SJSA1 (cell line): ENCODE results near the gene GNPTG. TPM values are rescaled to one million over a fixed set of nuclear protein-coding genes. Genes with fewer than 3 reads are reported as not detected.

Experiments
- DNase-seq, 2 experiments: peaks; one replicate each; pipeline ENCODE4 v3.0.0-alpha.2; 2015 to 2020; ENCODE audit warnings: low spot score in 2 of 2, low read depth in 1 of 2
- H3K27ac ChIP-seq: fragments of 250-450 bp; sonication (Bioruptor Pico); 2 replicates; pipeline ENCODE4 v1.5.1; 2020; ENCODE audit warnings: mild to moderate bottlenecking, moderate library complexity
- H3K27me3 ChIP-seq: fragments of 250-450 bp; sonication (Bioruptor Pico); replicated peaks from 2 replicates; pipeline ENCODE4 v1.5.1; 2020; ENCODE audit warnings: mild to moderate bottlenecking, moderate library complexity
- H3K36me3 ChIP-seq: fragments of 250-450 bp; sonication (Bioruptor Pico); 2 replicates; pipeline ENCODE4 v1.5.1; 2020; ENCODE audit warnings: mild to moderate bottlenecking
- H3K4me1 ChIP-seq: fragments of 250-450 bp; sonication (Bioruptor Pico); replicated peaks from 2 replicates; pipeline ENCODE4 v1.6.1; 2021; ENCODE audit warnings: mild to moderate bottlenecking
- H3K4me3 ChIP-seq: fragments of 250-450 bp; sonication (Bioruptor Pico); 2 replicates; pipeline ENCODE4 v1.5.1; 2020; ENCODE audit warnings: mild to moderate bottlenecking
- H3K9me3 ChIP-seq: fragments of 250-450 bp; sonication (Bioruptor Pico); replicated peaks from 2 replicates; pipeline ENCODE4 v1.5.1; 2020; ENCODE audit warnings: mild to moderate bottlenecking
- total RNA-seq: library from RNA; depleted of rRNA; stranded (reverse); fragments of >200 nt; shearing (Covaris generic); gene quantifications from 2 replicates; pipeline ENCODE4 v1.2.3, GENCODE V29; 2014

The GNPTG gene
- total RNA-seq, 1 experiment from 2014 or later = 45.9 TPM

- H3K27ac ChIP-seq = no peak overlapping the region
- 0 out of 2 replicates have a peak, but pooled peaks cover 3% of the 10 kb centered on the region for H3K9me3 ChIP-seq
- H3K27me3 ChIP-seq = no peaks in the 10 kb centered on the region
- no peak for DNase-seq
- no peak overlapping the region for H3K4me3 ChIP-seq
- peaks cover 6% of the 10 kb centered on the region for H3K36me3 ChIP-seq
- peaks cover 9% of the 10 kb centered on the region for H3K4me1 ChIP-seq
These were observed 31.8 kb downstream of the GNPTG start for GRCh38 chr16:1383556-1383955.

- H3K4me3 ChIP-seq = no peak overlapping the region
- H3K27me3 ChIP-seq = no peaks in the 10 kb centered on the region
- no peak overlapping the region for H3K27ac ChIP-seq
- no peaks in the 10 kb centered on the region for H3K9me3 ChIP-seq
- H3K4me1 ChIP-seq = no peaks in the 10 kb centered on the region
- H3K36me3 ChIP-seq = no peaks in the 10 kb centered on the region
- no peak for DNase-seq
These were observed 33.5 kb downstream of the GNPTG start for GRCh38 chr16:1385232-1385631.

GRCh38 chr16:1387331-1387730 lies 35.6 kb downstream of the GNPTG start:
- Histone ChIP-seq H3K27ac (no peak overlapping the region), H3K27me3 (no peaks in the 10 kb centered on the region), H3K36me3 (no peaks in the 10 kb centered on the region), H3K4me3 (no peak overlapping the region), H3K4me1 (no peaks in the 10 kb centered on the region), H3K9me3 (no peaks in the 10 kb centered on the region)
- no peak for DNase-seq

- H3K27ac ChIP-seq = no peak overlapping the region
- H3K27me3 ChIP-seq = no peaks in the 10 kb centered on the region
- H3K4me3 ChIP-seq = no peak overlapping the region
- H3K4me1 ChIP-seq = no peaks in the 10 kb centered on the region
- H3K9me3 ChIP-seq = no peaks in the 10 kb centered on the region
- DNase-seq = no peak
- no peaks in the 10 kb centered on the region for H3K36me3 ChIP-seq
These were observed 38.0 kb downstream of the GNPTG start for GRCh38 chr16:1389762-1390161.

GRCh38 chr16:1390239-1390779 lies 38.6 kb downstream of the GNPTG start:
- Histone ChIP-seq H3K27me3 (no peaks in the 10 kb centered on the region), H3K4me3 (no peak overlapping the region), H3K27ac (no peak overlapping the region), H3K9me3 (no peaks in the 10 kb centered on the region), H3K36me3 (no peaks in the 10 kb centered on the region), H3K4me1 (no peaks in the 10 kb centered on the region)
- DNase-seq = no peak

GRCh38 chr16:1392826-1393225 lies 41.1 kb downstream of the GNPTG start:
- Histone ChIP-seq H3K4me3 (no peak overlapping the region), H3K36me3 (no peaks in the 10 kb centered on the region), H3K27me3 (no peaks in the 10 kb centered on the region), H3K27ac (no peak overlapping the region), H3K9me3 (no peaks in the 10 kb centered on the region), H3K4me1 (no peaks in the 10 kb centered on the region)
- no peak for DNase-seq

GRCh38 chr16:1393613-1394176 lies 42.0 kb downstream of the GNPTG start:
- no peak overlapping the region for H3K27ac ChIP-seq
- H3K9me3 ChIP-seq = no peaks in the 10 kb centered on the region
- no peaks in the 10 kb centered on the region for H3K36me3 ChIP-seq
- no peaks in the 10 kb centered on the region for H3K27me3 ChIP-seq
- H3K4me3 ChIP-seq = no peak overlapping the region
- DNase-seq = no peak
- H3K4me1 ChIP-seq = no peaks in the 10 kb centered on the region

- Histone ChIP-seq H3K4me1 (no peaks in the 10 kb centered on the region), H3K27ac (no peak overlapping the region), H3K9me3 (no peaks in the 10 kb centered on the region), H3K4me3 (no peak overlapping the region), H3K36me3 (no peaks in the 10 kb centered on the region), H3K27me3 (no peaks in the 10 kb centered on the region)
- no peak for DNase-seq
These were observed 42.7 kb downstream of the GNPTG start for GRCh38 chr16:1394367-1394951.

GRCh38 chr16:1395444-1396031 lies 43.8 kb downstream of the GNPTG start:
- no peak overlapping the region for H3K4me3 ChIP-seq
- H3K36me3 ChIP-seq = no peaks in the 10 kb centered on the region
- no peak for DNase-seq
- H3K9me3 ChIP-seq = no peaks in the 10 kb centered on the region
- H3K27me3 ChIP-seq = no peaks in the 10 kb centered on the region
- no peak overlapping the region for H3K27ac ChIP-seq
- H3K4me1 ChIP-seq = no peaks in the 10 kb centered on the region

GRCh38 chr16:1397779-1398178 lies 46.0 kb downstream of the GNPTG start:
- H3K9me3 ChIP-seq = no peaks in the 10 kb centered on the region
- no peak for DNase-seq
- no peaks in the 10 kb centered on the region for H3K36me3 ChIP-seq
- no peak overlapping the region for H3K4me3 ChIP-seq
- H3K4me1 ChIP-seq = no peaks in the 10 kb centered on the region
- H3K27ac ChIP-seq = no peak overlapping the region
- H3K27me3 ChIP-seq = no peaks in the 10 kb centered on the region

GRCh38 chr16:1398351-1398750 lies 46.6 kb downstream of the GNPTG start:
- Histone ChIP-seq H3K27me3 (no peaks in the 10 kb centered on the region), H3K4me3 (no peak overlapping the region), H3K27ac (no peak overlapping the region), H3K9me3 (no peaks in the 10 kb centered on the region), H3K36me3 (no peaks in the 10 kb centered on the region), H3K4me1 (no peaks in the 10 kb centered on the region)
- DNase-seq = no peak

GRCh38 chr16:1398826-1399581 lies 47.3 kb downstream of the GNPTG start:
- Histone ChIP-seq H3K4me1 (no peaks in the 10 kb centered on the region), H3K27me3 (no peaks in the 10 kb centered on the region), H3K9me3 (no peaks in the 10 kb centered on the region), H3K27ac (no peak overlapping the region), H3K4me3 (no peak overlapping the region), H3K36me3 (no peaks in the 10 kb centered on the region)
- no peak for DNase-seq

- H3K27me3 ChIP-seq = no peaks in the 10 kb centered on the region
- H3K4me1 ChIP-seq = no peaks in the 10 kb centered on the region
- no peaks in the 10 kb centered on the region for H3K9me3 ChIP-seq
- no peak for DNase-seq
- no peak overlapping the region for H3K27ac ChIP-seq
- no peak overlapping the region for H3K4me3 ChIP-seq
- H3K36me3 ChIP-seq = no peaks in the 10 kb centered on the region
These were observed 49.5 kb downstream of the GNPTG start for GRCh38 chr16:1401061-1401757.
